GM21367 (cell line): ENCODE data around the gene GABARAPL2.
A peak's percentile ranks its signal among the peaks of the same experiment; 100 is the strongest.

Source experiments
- ATAC-seq: cut with Tn5 transposase; IDR thresholded peaks from one replicate; pipeline ENCODE4 v1.9.1; 2021; ENCODE audit not compliant: unreplicated experiment

The GABARAPL2 gene

GRCh38 chr16:75552951-75553350 is 13.2 kb upstream of the GABARAPL2 start:
- ATAC-seq = no peak

GRCh38 chr16:75555213-75555706 is 10.9 kb upstream of the GABARAPL2 start:
- peak; percentile 20 for ATAC-seq

GRCh38 chr16:75555707-75556430 is 10.3 kb upstream of the GABARAPL2 start, which contains the start of gene TMEM231:
TMEM231 (minus strand) TSS chr16:75556252; CDS start chr16:75556209, 43 bp downstream.
- ATAC-seq = peak; percentile 97

GRCh38 chr16:75556431-75556950 is 9.7 kb upstream of the GABARAPL2 start:
- no peak for ATAC-seq

- no peak for ATAC-seq
Observed at GRCh38 chr16:75558846-75559401, 7.3 kb upstream of the GABARAPL2 start.

- no peak for ATAC-seq
Observed at GRCh38 chr16:75559564-75560372, 6.4 kb upstream of the GABARAPL2 start.

GRCh38 chr16:75565640-75566039 is 539 bp upstream of the GABARAPL2 start:
- ATAC-seq = peak; percentile 7

GRCh38 chr16:75566758-75567255 is 628 bp downstream of the GABARAPL2 start:
- ATAC-seq = no peak

- ATAC-seq = no peak
Observed at GRCh38 chr16:75567911-75568310, 1.7 kb downstream of the GABARAPL2 start.

GRCh38 chr16:75570396-75571065 is 4.4 kb downstream of the GABARAPL2 start:
- ATAC-seq = no peak

- no peak for ATAC-seq
Observed at GRCh38 chr16:75572864-75573542, 6.8 kb downstream of the GABARAPL2 start.

- no peak for ATAC-seq
Observed at GRCh38 chr16:75573955-75574354, 7.8 kb downstream of the GABARAPL2 start.

GRCh38 chr16:75575958-75576357 is 9.8 kb downstream of the GABARAPL2 start:
- no peak for ATAC-seq

GRCh38 chr16:75576384-75576811 is 10.2 kb downstream of the GABARAPL2 start:
- no peak for ATAC-seq

- no peak for ATAC-seq
Observed at GRCh38 chr16:75578212-75578611, 12.0 kb downstream of the GABARAPL2 start.

- ATAC-seq = no peak
Observed at GRCh38 chr16:75578725-75579124, 12.5 kb downstream of the GABARAPL2 start.

- ATAC-seq = no peak
Observed at GRCh38 chr16:75579281-75579834, 13.2 kb downstream of the GABARAPL2 start.

- ATAC-seq = peak; percentile 68
Observed at GRCh38 chr16:75584108-75584507, 17.9 kb downstream of the GABARAPL2 start.

GRCh38 chr16:75588716-75589115 is 22.5 kb downstream of the GABARAPL2 start:
- ATAC-seq = no peak

- no peak for ATAC-seq
Observed at GRCh38 chr16:75589306-75589705, 23.1 kb downstream of the GABARAPL2 start.
